Mucosa of rectum (tissue), 2 donors: ENCODE data around the gene TVP23B.
A peak's percentile ranks its signal among the peaks of the same experiment; 100 is the strongest.
"Not testable (repeated sequence)": the region's sequence is repeated elsewhere in the genome, so short reads cannot be mapped to it uniquely, and the experiment has no call there.

Experiments used
- H3K27ac ChIP-seq, 2 donors: one replicate each; pipeline ENCODE4 v1.7.0; 2013; ENCODE audit warnings: inconsistent platforms in 2 of 2, low read depth in 2 of 2, low read length in 2 of 2
- H3K27me3 ChIP-seq, 2 donors: one replicate each; pipeline ENCODE4 v1.7.0; 2013; ENCODE audit warnings: low read length in 2 of 2; ENCODE audit not compliant: control insufficient read depth in 2 of 2, insufficient read depth in 2 of 2
- H3K36me3 ChIP-seq, 2 donors: one replicate each; pipeline ENCODE4 v1.7.0; 2013; ENCODE audit warnings: low read length in 2 of 2; ENCODE audit not compliant: control insufficient read depth in 2 of 2, insufficient read depth in 2 of 2
- H3K4me1 ChIP-seq, 2 donors: one replicate each; pipeline ENCODE4 v1.7.0; 2013; ENCODE audit warnings: low read length in 2 of 2, mild to moderate bottlenecking in 1 of 2; ENCODE audit not compliant: control insufficient read depth in 2 of 2, insufficient read depth in 2 of 2
- H3K4me3 ChIP-seq, 2 donors: one replicate each; pipeline ENCODE4 v1.7.0; 2013; ENCODE audit warnings: low read length in 2 of 2
- H3K9ac ChIP-seq, 2 donors: one replicate each; pipeline ENCODE4 v1.7.0; 2013; ENCODE audit warnings: low read length in 2 of 2, low read depth in 1 of 2, mild to moderate bottlenecking in 1 of 2
- H3K9me3 ChIP-seq, 2 donors: one replicate each; pipeline ENCODE4 v1.7.0; 2013; ENCODE audit warnings: low read length in 2 of 2; ENCODE audit not compliant: control insufficient read depth in 2 of 2
- donor health status: healthy.
- donor health status: Normal muscosa, but diverticular disease.

The TVP23B gene

DNA sequence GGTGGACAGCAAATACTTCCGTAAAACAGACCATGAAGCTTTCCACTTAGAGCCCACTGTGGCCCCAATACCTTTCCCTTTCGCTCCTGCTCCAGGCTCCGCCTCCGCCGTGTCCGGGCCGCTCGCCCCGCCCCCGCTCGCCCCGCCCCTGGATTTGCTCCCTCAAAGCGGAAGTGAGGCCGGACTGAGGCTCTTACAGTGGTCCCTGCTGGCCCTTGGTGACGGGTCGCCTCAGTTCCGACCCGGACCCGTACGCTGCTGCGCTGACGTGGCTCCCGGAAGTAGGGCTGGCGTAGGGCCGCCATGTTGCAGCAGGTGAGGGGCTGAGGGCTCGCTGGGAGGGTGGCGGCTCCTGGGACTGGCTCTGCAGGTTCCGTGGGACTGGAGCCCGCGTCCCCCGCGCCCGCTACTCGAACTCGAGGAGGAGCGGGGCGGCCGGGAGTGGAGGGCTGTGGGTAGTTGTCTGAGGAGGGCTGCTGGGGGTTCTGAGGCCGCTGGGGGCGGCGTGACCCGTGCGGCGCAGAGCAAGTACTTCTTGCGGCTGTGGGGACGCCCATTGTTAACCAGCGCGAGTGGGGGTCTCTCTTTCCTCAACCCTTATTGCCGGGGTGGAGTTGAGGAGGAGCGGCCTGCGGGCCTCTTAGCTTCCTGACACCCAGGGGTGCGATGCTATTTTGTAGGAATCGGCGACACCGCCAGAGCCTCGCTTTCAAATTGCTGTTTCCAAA is at the start of gene TVP23B:
Gene TVP23B (plus strand): TSS at position 193 of the 728 bp plus-strand sequence. CDS start 111 bp downstream, at position 304.
- Histone ChIP-seq H3K27ac (peak within 1 kb of the TSS; percentile 71 to 72), H3K9ac (peak within 1 kb of the TSS; percentile 56 to 81), H3K4me3 (peak within 1 kb of the TSS; percentile 61 to 64)
- H3K36me3 ChIP-seq, H3K27me3 ChIP-seq, H3K4me1 ChIP-seq, H3K9me3 ChIP-seq: not testable (repeated sequence)

- H3K27ac ChIP-seq, H3K36me3 ChIP-seq, H3K27me3 ChIP-seq, H3K9ac ChIP-seq, H3K4me3 ChIP-seq, H3K9me3 ChIP-seq, H3K4me1 ChIP-seq: not testable (repeated sequence)
Measured at GRCh38 chr17:18732438-18732837, 48.5 kb upstream of the TVP23B start.

DNA sequence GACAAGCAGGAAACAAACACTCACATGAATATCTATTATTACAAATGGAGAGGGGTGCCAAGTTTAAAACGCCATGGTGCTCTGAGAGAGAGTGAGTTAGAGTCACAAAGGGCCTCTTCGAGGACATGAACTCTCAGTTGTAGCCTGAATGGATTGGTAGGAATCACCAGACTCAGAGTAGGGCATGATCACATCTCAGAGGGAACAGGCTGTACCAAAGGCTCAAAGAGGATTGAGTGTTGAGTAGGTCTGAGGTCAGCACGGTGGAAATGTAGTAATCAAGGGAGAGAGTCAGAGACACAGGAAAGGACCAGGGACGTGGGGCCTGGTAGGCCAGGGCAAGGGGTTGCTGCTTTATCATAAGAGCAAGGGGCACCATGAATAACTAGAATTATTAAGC is 47.6 kb upstream of the TVP23B start:
- not testable (repeated sequence) for H3K36me3 ChIP-seq, H3K9ac ChIP-seq, H3K9me3 ChIP-seq, H3K4me3 ChIP-seq, H3K27me3 ChIP-seq, H3K4me1 ChIP-seq, H3K27ac ChIP-seq

DNA sequence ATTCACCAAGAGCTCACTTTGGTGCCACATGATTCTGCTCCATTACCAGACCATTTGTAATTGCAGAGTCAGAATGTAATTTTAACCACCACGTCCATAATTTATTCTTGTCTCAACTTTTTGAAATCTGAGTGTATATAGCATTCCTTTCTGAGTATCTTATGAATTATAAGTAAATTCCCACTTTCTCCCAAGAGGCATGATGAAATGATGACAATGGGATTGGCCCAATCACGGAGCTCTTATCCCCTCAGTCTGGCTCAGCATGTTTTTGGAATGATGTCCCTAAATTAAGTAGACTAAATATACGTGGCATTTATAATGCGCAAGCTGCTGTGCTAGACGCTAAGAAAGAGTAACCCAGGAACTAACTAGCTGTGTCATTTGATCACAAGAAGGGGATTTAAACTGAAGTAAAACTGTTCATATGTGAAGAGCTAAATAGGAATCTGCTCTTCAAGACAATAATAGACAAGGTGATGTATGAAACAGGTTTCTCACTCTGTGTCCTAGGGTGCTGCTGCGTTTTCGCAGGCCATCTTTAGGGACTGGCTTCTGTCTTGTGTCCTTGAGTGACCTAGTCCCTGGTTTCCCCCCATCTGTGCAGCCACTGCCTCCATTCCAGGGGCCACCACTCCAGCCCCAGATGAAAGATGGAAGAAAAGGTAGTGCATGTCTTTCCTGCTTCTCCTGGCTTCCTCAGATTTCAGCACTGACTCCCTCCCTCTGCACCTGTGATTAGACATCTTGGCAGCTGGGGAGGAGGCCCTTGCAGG is 41.2 kb upstream of the TVP23B start:
- not testable (repeated sequence) for H3K27ac ChIP-seq, H3K36me3 ChIP-seq, H3K27me3 ChIP-seq, H3K4me3 ChIP-seq, H3K9ac ChIP-seq, H3K9me3 ChIP-seq, H3K4me1 ChIP-seq

- H3K4me1 ChIP-seq, H3K27me3 ChIP-seq, H3K36me3 ChIP-seq, H3K9me3 ChIP-seq, H3K27ac ChIP-seq, H3K9ac ChIP-seq, H3K4me3 ChIP-seq: not testable (repeated sequence)
Measured at GRCh38 chr17:18741228-18741627, 39.8 kb upstream of the TVP23B start.

DNA sequence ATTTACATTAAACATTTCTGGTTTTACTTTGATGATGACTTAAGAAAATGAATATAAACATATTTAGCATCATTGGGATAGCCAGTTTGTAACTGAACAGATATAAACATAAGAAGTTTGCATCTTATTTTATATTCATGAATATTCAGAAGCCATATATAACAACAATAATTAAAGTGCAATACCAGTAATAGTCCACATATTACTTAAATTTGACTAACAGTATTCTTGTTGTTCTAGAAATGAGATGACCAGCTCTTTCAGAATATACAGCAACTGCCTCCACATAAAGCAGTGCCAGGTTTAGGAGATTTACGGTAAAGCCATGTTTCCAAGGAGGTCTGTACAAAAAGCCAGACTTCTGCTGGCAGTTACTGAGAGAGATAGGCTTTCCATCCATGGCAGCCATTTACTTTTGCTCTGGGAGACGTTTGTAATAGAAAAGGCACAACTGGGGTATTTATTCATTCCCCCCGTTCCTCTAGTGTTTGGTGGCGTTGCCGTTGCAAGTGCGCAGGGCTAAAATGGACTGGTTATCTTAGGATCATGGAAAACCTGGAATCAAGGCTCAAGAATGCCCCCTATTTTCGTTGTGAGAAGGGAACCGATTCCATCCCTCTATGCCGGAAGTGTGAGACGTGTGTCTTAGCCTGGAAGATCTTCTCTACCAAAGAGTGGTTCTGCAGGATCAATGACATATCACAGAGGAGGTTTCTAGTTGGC is 37.1 kb upstream of the TVP23B start, which contains the start of gene FBXW10:
Gene FBXW10 (plus strand): TSS at position 356 of the 723 bp plus-strand sequence. CDS start 191 bp downstream, at position 547.
- H3K4me3 ChIP-seq = not testable (repeated sequence)

DNA sequence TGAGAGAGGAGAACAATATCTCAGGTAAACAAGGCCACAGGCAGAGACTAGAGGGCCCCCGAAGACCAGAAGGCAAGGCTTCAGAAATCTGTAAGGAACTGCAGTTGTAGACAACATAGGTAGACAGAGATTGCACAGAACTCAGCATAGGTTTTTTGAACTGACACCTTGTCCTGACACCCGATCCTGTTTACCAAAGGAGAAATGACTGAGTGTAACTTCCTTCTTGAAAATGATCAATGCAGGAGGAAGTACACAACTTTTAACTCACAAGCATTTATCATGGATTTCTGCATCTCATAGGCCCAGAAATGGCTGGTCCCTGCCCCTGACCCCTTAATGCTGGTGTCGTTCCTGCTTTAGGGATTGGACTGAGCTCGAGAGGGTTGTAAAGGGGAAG is 36.3 kb upstream of the TVP23B start:
- H3K4me1 ChIP-seq = not testable (repeated sequence)

More for the DNA sequence above, 37.1 kb upstream of the TVP23B start, which contains the start of gene FBXW10:
- H3K27ac ChIP-seq, H3K27me3 ChIP-seq, H3K4me1 ChIP-seq, H3K9me3 ChIP-seq, H3K36me3 ChIP-seq, H3K9ac ChIP-seq: not testable (repeated sequence)

DNA sequence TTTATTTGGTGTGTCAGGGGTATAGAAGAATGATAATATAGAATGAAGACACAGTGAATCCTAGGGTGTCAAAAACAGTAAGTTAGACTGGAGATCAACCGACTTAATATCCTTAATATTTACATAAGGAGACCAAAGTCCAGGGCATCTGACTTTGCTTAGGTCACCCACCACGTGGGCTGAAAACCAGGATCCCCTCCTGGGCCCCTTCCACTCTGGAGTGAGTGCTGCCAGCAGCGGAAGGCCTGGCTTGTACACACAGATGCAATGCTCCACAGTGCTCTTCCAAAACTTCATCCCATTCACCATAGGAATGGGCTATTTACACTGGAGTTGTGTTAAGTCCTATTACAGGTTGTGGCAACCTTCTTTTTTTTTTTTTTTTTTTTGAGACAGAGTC is 34.4 kb upstream of the TVP23B start:
- H3K9ac ChIP-seq, H3K4me1 ChIP-seq, H3K27ac ChIP-seq: not testable (repeated sequence)

More for the DNA sequence above, 36.3 kb upstream of the TVP23B start:
- H3K27me3 ChIP-seq, H3K9me3 ChIP-seq, H3K4me3 ChIP-seq, H3K9ac ChIP-seq, H3K36me3 ChIP-seq, H3K27ac ChIP-seq: not testable (repeated sequence)

DNA sequence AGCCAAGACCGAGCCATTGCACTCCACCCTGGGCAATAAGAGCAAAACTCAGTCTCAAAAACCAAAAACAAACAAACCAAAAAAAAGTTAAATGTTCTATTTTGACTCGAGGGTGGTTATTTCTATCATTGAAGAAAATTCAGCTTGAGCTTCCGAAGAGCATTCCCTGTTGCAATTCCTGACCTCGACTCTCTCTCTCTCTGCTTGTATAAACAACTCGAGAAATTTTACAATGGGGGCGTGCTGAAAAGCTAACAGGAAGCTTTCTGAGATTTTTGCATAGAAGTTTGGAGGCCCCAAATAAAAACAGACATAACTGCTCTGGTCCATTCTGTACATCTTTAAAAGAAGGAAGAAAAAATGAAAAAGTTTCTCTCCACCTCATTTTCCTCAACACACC is 33.5 kb upstream of the TVP23B start:
- H3K4me3 ChIP-seq, H3K27me3 ChIP-seq, H3K36me3 ChIP-seq, H3K9me3 ChIP-seq, H3K27ac ChIP-seq, H3K9ac ChIP-seq, H3K4me1 ChIP-seq: not testable (repeated sequence)

More for the DNA sequence above, 34.4 kb upstream of the TVP23B start:
- not testable (repeated sequence) for H3K9me3 ChIP-seq, H3K36me3 ChIP-seq, H3K27me3 ChIP-seq, H3K4me3 ChIP-seq

- H3K4me1 ChIP-seq, H3K9me3 ChIP-seq, H3K36me3 ChIP-seq, H3K27me3 ChIP-seq, H3K9ac ChIP-seq, H3K4me3 ChIP-seq, H3K27ac ChIP-seq: not testable (repeated sequence)
Measured at GRCh38 chr17:18750242-18750641, 30.7 kb upstream of the TVP23B start.
